Measurements from ENCODE around the gene PCTP.

Gene PCTP

DNA sequence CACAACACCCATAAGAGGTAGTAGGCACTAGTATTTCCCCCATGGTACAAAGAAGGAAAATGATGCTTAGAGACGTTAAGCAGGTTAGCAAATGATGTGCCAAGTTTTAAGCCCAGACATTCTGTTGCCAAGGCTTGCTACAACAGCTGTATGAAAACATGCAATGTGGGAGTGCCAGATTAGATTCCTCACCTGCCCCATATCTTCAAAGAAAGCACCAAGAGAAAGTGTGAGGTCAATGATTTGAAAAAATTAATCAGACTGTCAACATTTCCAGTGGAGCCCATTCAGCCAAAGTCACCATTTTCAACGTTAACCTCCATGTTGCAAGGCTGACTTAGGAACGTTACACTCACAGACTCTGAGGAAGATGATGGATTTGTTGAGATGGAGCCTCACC is 61.5 kb downstream of the PCTP start:
- no peak for FAIRE-seq

- no peak for FAIRE-seq
These were observed 63.1 kb downstream of the PCTP start for GRCh38 chr17:55813944-55814343.

GRCh38 chr17:55814377-55814776 is 63.5 kb downstream of the PCTP start:
- FAIRE-seq, result no peak

DNA sequence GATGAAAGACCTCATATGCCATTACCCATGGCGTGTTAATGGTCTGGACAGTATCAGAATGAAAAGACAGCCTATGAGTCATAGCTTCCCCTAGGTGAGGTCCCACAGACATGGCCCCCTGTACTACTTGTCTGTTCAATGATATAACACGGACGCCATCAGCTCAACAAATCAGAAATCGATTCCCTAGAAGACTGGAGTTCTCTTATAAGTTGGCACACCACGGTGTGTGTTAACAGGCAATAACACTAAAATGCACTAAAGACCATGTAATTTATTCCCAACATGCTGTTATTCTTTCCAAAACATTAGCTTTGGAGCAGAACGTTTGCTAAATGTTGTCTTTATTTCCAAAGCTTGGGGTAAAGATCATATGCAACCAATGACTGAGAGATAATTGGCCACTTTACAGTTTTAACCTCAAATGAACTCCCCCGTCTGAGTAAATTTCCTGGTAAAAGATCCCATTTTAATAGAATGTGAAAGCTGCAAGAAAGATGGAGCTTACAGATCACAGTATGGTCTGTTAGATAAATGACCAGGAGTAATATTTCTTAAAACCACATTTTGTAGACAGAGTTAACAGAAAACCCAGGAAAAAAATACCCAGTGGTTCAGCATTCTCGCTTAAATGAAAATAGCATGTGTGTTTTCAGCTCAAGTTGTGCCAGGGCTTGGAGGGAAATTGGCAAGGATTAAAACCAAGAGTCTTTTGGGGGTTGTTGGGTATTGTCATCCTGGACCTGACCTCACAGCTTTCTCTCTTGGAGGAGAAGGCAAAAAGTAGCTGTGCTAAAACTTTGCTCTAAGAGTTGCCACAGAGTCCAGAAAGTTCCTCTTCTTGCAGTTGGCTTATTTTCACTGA is 65.9 kb downstream of the PCTP start:
- no peak for FAIRE-seq

GRCh38 chr17:55817397-55817709 is 66.5 kb downstream of the PCTP start:
- FAIRE-seq, result no peak

DNA sequence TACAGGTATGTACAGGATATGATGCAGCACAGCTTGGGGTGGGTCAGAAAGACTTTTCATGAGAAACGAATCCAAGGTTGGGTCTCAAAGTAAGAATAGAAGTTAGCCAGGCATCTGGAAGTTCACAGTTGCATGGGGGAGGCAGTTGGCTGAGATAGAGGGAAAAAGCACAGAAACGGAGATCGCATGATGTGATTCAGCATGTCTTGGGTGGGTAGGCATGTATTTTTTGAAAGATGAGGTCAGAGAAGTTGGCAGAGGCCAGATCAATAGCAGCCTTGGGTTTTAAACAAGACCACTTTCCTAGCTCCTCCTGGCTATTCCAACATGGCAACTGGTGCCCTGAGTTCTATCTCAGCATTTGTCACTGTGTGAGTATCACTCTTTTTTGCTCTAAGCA is 67.2 kb downstream of the PCTP start:
- FAIRE-seq, result no peak

GRCh38 chr17:55818451-55819375 is 67.9 kb downstream of the PCTP start:
- FAIRE-seq, result no peak

DNA sequence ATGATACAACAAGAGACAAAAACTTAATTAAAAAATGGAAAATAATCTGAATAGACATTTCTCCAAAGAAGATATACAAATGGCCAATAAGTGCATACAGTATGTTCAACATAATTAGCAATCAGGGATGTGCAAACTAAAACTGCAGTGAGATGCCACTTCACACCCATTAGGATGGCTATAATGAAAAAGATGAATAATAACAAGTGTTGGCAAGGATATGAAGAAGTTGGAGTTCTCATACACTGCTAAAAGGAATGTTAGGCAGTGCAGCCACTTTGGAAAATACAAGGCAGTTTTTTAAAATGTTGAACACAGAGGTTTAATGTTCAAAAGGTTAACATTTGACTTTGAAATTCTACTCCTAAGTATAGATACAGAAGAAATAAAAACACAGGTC is 69.8 kb downstream of the PCTP start:
- FAIRE-seq, result no peak

DNA sequence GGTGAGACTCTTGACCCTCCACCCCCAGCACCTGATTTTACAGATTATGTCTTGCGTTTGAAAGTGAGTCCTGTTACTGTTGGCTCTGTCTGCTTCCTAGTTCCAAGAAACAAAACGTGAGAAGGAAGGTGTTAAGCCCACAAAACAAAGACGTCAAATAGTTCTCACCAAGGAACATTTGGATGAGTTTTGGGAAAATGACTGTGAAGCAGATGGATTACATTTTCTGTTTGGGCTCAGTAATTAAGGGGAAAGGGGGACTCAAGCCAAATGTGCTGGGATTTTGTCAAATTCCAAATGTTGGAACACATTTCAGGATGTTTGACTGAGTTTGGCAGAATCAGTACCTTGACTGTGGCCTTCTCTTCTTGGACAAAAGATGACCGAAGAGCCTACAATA is 71.2 kb downstream of the PCTP start:
- FAIRE-seq, result no peak

GRCh38 chr17:55825213-55825612 is 74.4 kb downstream of the PCTP start:
- no peak for FAIRE-seq

All from colon (tissue), 2 donors.